VCaP (cell line): ENCODE data around the gene ELAC2.

Experiments
- H3K27ac ChIP-seq: fragments of 450-650 bp; 2 replicates; pipeline ENCODE4 v1.5.1; 2017
- CTCF ChIP-seq: fragments of 450-650 bp; conservative IDR thresholded peaks from 2 replicates; pipeline ENCODE4 v1.5.1; 2017; ENCODE audit warnings: mild to moderate bottlenecking, moderate library complexity

Gene ELAC2

GRCh38 chr17:12952012-12952411 lies 65.8 kb downstream of the ELAC2 start:
- H3K27ac ChIP-seq = no peak overlapping the region
- TF ChIP-seq CTCF = no peak

GRCh38 chr17:12947047-12947446 lies 70.8 kb downstream of the ELAC2 start:
- H3K27ac ChIP-seq = no peak overlapping the region
- no peak for TF ChIP-seq CTCF
